HCT116 (cell line): Measurements from ENCODE around the gene IST1. TPM values are rescaled to one million over a fixed set of nuclear protein-coding genes. Genes with fewer than 3 reads are reported as not detected.

Source experiments
- ATAC-seq: fragments of 200-7000 bp; cut with Tn5 transposase; 2 replicates; pipeline ENCODE4 v1.9.1; 2020; ENCODE audit warnings: mild to moderate bottlenecking, moderate library complexity
- BruUV-seq: library from RNA; stranded (reverse); fragments of 400-500 nt; replicated peaks from 2 replicates; lab custom pipeline; 2021; lab: Mats Ljungman, UMichigan
- CTCF ChIA-PET: fragments of 300-600 bp; sonication (Branson Sonifier 250); formaldehyde crosslinking; loops from one replicate; lab custom pipeline; 2021; ENCODE audit warnings: antibody characterized with exemption; lab: Charles Lee
- POLR2A ChIA-PET: fragments of 300-600, 350-600 bp; sonication (Branson Sonifier 250); formaldehyde crosslinking; loops from one replicate; lab custom pipeline; 2021; ENCODE audit warnings: antibody characterized with exemption; lab: Charles Lee
- RAD21 ChIA-PET, 2 experiments: fragments of 300-600 bp; sonication (Branson Sonifier 250); formaldehyde crosslinking; loops; one replicate each; lab custom pipeline; 2023; ENCODE audit warnings: low total read pairs in 2 of 2; ENCODE audit not compliant: uncharacterized antibody in 2 of 2, unreplicated experiment in 2 of 2, low non-redundant PET in 1 of 2; lab: Charles Lee
- DNase-seq: peaks from one replicate; pipeline ENCODE4 v3.0.0-alpha.2; 2010; ENCODE audit warnings: low read depth, low spot score
- H2AFZ ChIP-seq: fragments of 200-600 bp; shearing (Covaris generic), sonication (generic); 2 replicates; pipeline ENCODE4 v1.6.1; 2017; ENCODE audit warnings: low read depth, mixed run types, mixed read lengths, antibody characterized with exemption, low read length; ENCODE audit not compliant: poor library complexity, severe bottlenecking
- H3K27ac ChIP-seq: 2 replicates; pipeline ENCODE4 v1.5.1; 2012; ENCODE audit warnings: low read depth, low read length
- H3K27me3 ChIP-seq: fragments of 200-600 bp; sonication (generic); 2 replicates; pipeline ENCODE4 v1.6.1; 2016; ENCODE audit warnings: mixed run types, low read length, mixed read lengths; ENCODE audit not compliant: insufficient read depth
- H3K36me3 ChIP-seq, 2 experiments: fragments of 200-500 bp in 1 of 2; fragments of 200-600 bp in 1 of 2; sonication (Bioruptor generic) in 1 of 2; sonication (generic) in 1 of 2; 2 replicates each; pipeline versions ENCODE4 v1.5.1 to v1.6.1; 2014 to 2016; ENCODE audit warnings: low read length in 2 of 2, inconsistent platforms in 1 of 2, mixed read lengths in 1 of 2, mixed run types in 1 of 2; ENCODE audit not compliant: insufficient read depth in 2 of 2, control insufficient read depth in 1 of 2
- H3K4me1 ChIP-seq, 2 experiments: fragments of 200-600 bp in 1 of 2; sonication (generic) in 1 of 2; 2 replicates each; pipeline versions ENCODE4 v1.5.1 to v1.6.1; 2012 to 2017; ENCODE audit warnings: low read length in 2 of 2, inconsistent platforms in 1 of 2, mild to moderate bottlenecking in 1 of 2, mixed read lengths in 1 of 2, mixed run types in 1 of 2, moderate library complexity in 1 of 2; ENCODE audit not compliant: insufficient read depth in 2 of 2, control insufficient read depth in 1 of 2
- H3K4me2 ChIP-seq: fragments of 200-600 bp; sonication (generic); 2 replicates; pipeline ENCODE4 v1.6.1; 2017; ENCODE audit warnings: mixed run types, low read length, mixed read lengths
- H3K4me3 ChIP-seq, 2 experiments: fragments of 200-600 bp in 1 of 2; sonication (generic) in 1 of 2; replicated peaks in 1 of 2; 2 replicates each; pipeline ENCODE4 v1.5.1; 2011 to 2016; ENCODE audit warnings: low read length in 2 of 2, control low read depth in 1 of 2, low read depth in 1 of 2, mild to moderate bottlenecking in 1 of 2, mixed read lengths in 1 of 2, mixed run types in 1 of 2
- H3K79me2 ChIP-seq: fragments of 200-600 bp; sonication (generic); 2 replicates; pipeline ENCODE4 v1.6.1; 2017; ENCODE audit warnings: mild to moderate bottlenecking, mixed run types, low read length, moderate library complexity, mixed read lengths; ENCODE audit not compliant: insufficient read depth
- H3K9ac ChIP-seq: fragments of 200-600 bp; sonication (generic); 2 replicates; pipeline ENCODE4 v1.6.1; 2016; ENCODE audit warnings: low read length, mixed read lengths
- H3K9me2 ChIP-seq: fragments of 200-600 bp; sonication (generic), shearing (Covaris generic); 2 replicates; pipeline ENCODE4 v1.6.1; 2017; ENCODE audit warnings: mixed run types, mild to moderate bottlenecking, moderate library complexity; ENCODE audit not compliant: insufficient read depth
- H3K9me3 ChIP-seq, 2 experiments: fragments of 200-500 bp in 1 of 2; fragments of 200-600 bp in 1 of 2; sonication (Bioruptor generic) in 1 of 2; sonication (generic) in 1 of 2; 2 replicates each; pipeline ENCODE4 v1.6.1; 2014 to 2017; ENCODE audit warnings: low read length in 2 of 2, mixed read lengths in 2 of 2, inconsistent platforms in 1 of 2, low read depth in 1 of 2, mild to moderate bottlenecking in 1 of 2, mixed run types in 1 of 2, moderate library complexity in 1 of 2; ENCODE audit not compliant: control insufficient read depth in 1 of 2, insufficient read depth in 1 of 2
- H4K20me1 ChIP-seq: fragments of 200-600 bp; sonication (generic), shearing (Covaris generic); 2 replicates; pipeline ENCODE4 v1.6.1; 2017; ENCODE audit warnings: mixed run types, mild to moderate bottlenecking, moderate library complexity; ENCODE audit not compliant: insufficient read depth
- ATF3 ChIP-seq: IDR thresholded peaks from 2 replicates; pipeline ENCODE4 v1.6.1; 2012
- CBX3 ChIP-seq: IDR thresholded peaks from 2 replicates; pipeline ENCODE4 v1.6.1; 2012; ENCODE audit warnings: low read depth
- CEBPB ChIP-seq: IDR thresholded peaks from 2 replicates; pipeline ENCODE4 v1.6.1; 2012; ENCODE audit warnings: low read depth
- CTCF ChIP-seq, 3 experiments: fragments of 200-600 bp in 1 of 3; sonication (generic) in 1 of 3; IDR thresholded peaks in 2 of 3; conservative IDR thresholded peaks in 1 of 3; 2 replicates each; pipeline ENCODE4 v1.5.1; 2012 to 2017; ENCODE audit warnings: low read depth in 2 of 3, low read length in 2 of 3, antibody characterized with exemption in 1 of 3, borderline replicate concordance in 1 of 3, control low read depth in 1 of 3, mild to moderate bottlenecking in 1 of 3, mixed read lengths in 1 of 3, mixed run types in 1 of 3, moderate library complexity in 1 of 3; ENCODE audit not compliant: insufficient read depth in 1 of 3
- EGR1 ChIP-seq: IDR thresholded peaks from 2 replicates; pipeline ENCODE4 v1.6.1; 2012; ENCODE audit warnings: low read depth
- ELF1 ChIP-seq: IDR thresholded peaks from 2 replicates; pipeline ENCODE4 v1.6.1; 2012; ENCODE audit warnings: low read depth, borderline replicate concordance
- EZH2 ChIP-seq: fragments of 200-600 bp; sonication (generic); IDR thresholded peaks from 2 replicates; pipeline ENCODE4 v1.6.1; 2017; ENCODE audit warnings: antibody characterized with exemption, mixed run types
- EZH2phosphoT487 ChIP-seq: fragments of 200-600 bp; IDR thresholded peaks from 2 replicates; pipeline ENCODE4 v1.6.1; 2018; ENCODE audit warnings: antibody characterized with exemption, borderline replicate concordance
- FOSL1 ChIP-seq: IDR thresholded peaks from 2 replicates; pipeline ENCODE4 v1.6.1; 2012; ENCODE audit warnings: low read depth
- JUND ChIP-seq: IDR thresholded peaks from 2 replicates; pipeline ENCODE4 v1.6.1; 2012
- MAX ChIP-seq: IDR thresholded peaks from 2 replicates; pipeline ENCODE4 v1.6.1; 2012
- POLR2A ChIP-seq: IDR thresholded peaks from 2 replicates; pipeline ENCODE4 v1.7.0; 2011; ENCODE audit warnings: borderline replicate concordance; ENCODE audit not compliant: insufficient read depth, insufficient read length; ENCODE audit errors: extremely low read depth
- POLR2AphosphoS5 ChIP-seq: IDR thresholded peaks from 2 replicates; pipeline ENCODE4 v1.6.1; 2011; ENCODE audit warnings: mild to moderate bottlenecking, low read depth, low read length, moderate library complexity
- REST ChIP-seq: IDR thresholded peaks from 2 replicates; pipeline ENCODE4 v1.6.1; 2012; ENCODE audit warnings: low read depth
- SIN3A ChIP-seq: IDR thresholded peaks from 2 replicates; pipeline ENCODE4 v1.6.1; 2012; ENCODE audit warnings: low read depth
- SRF ChIP-seq: IDR thresholded peaks from 2 replicates; pipeline ENCODE4 v1.6.1; 2012; ENCODE audit warnings: low read depth
- TCF7L2 ChIP-seq: IDR thresholded peaks from 2 replicates; pipeline ENCODE4 v1.7.0; 2011; ENCODE audit warnings: borderline replicate concordance, inconsistent platforms; ENCODE audit not compliant: insufficient read depth, insufficient read length; ENCODE audit errors: extremely low read depth
- ZBTB33 ChIP-seq: IDR thresholded peaks from 2 replicates; pipeline ENCODE4 v1.6.1; 2011; ENCODE audit warnings: mild to moderate bottlenecking, low read length, moderate library complexity; ENCODE audit not compliant: insufficient replicate concordance; ENCODE audit errors: extremely low read depth
- ZFX ChIP-seq: fragments of 450-650 bp; IDR thresholded peaks from 2 replicates; pipeline ENCODE4 v1.6.1; 2017
- ZNF274 ChIP-seq: fragments of 200-500 bp; sonication (Bioruptor generic); IDR thresholded peaks from 2 replicates; pipeline ENCODE4 v1.6.1; 2014; ENCODE audit warnings: mild to moderate bottlenecking, low read depth, low read length, inconsistent platforms
- intact Hi-C: fragments of 100-400 bp; cut with micrococcal nuclease; formaldehyde crosslinking; loops from 2 replicates; pipeline ENCODE4 v1.10.0; 2022
- total RNA-seq: library from RNA; stranded (reverse); gene quantifications from one replicate; pipeline ENCODE4 v1.2.1, GENCODE V29; 2021; ENCODE audit not compliant: unreplicated experiment

The IST1 gene
- total RNA-seq, 1 experiment from 2014 or later: 191 TPM

- Histone ChIP-seq H3K9ac (no peak overlapping the region), H3K27ac (no peak overlapping the region), H3K36me3 (no peaks in the 10 kb centered on the region), H3K79me2 (no peaks in the 10 kb centered on the region), H3K4me3 (no peak overlapping the region), H3K9me2 (no peaks in the 10 kb centered on the region), H3K9me3 (no peaks in the 10 kb centered on the region), H3K4me2 (no peak overlapping the region), H4K20me1 (no peaks in the 10 kb centered on the region), H3K27me3 (no peaks in the 10 kb centered on the region), H3K4me1 (peaks cover 0 to 5% of the 10 kb centered on the region in 2 experiments; a peak in 1 of 4 replicates), H2AFZ (no peak overlapping the region)
- BruUV-seq: no TSS peak
- RAD21 ChIA-PET: no interaction called here
- TF ChIP-seq REST (no peak), CBX3 (no peak), ELF1 (no peak), ZFX (no peak), FOSL1 (no peak), POLR2AphosphoS5 (no peak), ATF3 (no peak), CTCF (IDR thresholded peaks at IDR 0.05 in 2 of 3, conservative IDR thresholded peaks at IDR 0.05 in 1 of 3; ENCODE audit: borderline replicate concordance in 1 of 3, insufficient read depth in 1 of 3, low read depth in 2 of 3, low read length in 2 of 3) (no peak), SIN3A (no peak), POLR2A (no peak), SRF (no peak), MAX (no peak), EGR1 (no peak), ZNF274 (no peak), CEBPB (no peak), EZH2 (no peak), JUND (no peak), EZH2phosphoT487 (no peak), TCF7L2 (no peak), ZBTB33 (no peak)
- ATAC-seq (no peak), DNase-seq (no peak)
- CTCF ChIA-PET: no interaction called here
- intact Hi-C loops: loop anchor here (10.0 kb wide), 1 partner anchor 180 kb away; no protein-coding TSS in a partner anchor
- POLR2A ChIA-PET: no interaction called here
These were observed 69.9 kb downstream of the IST1 start for GRCh38 chr16:71965223-71965622.
